HEK293T (cell line): Measurements from ENCODE around the gene RBM15B.

Experiments used
- FOXA1 ChIP-seq: fragments of 450-650 bp; IDR thresholded peaks from 2 replicates; pipeline ENCODE4 v1.6.1; 2016; ENCODE audit warnings: mild to moderate bottlenecking
- NFRKB ChIP-seq: fragments of 450-650 bp; IDR thresholded peaks from 2 replicates; pipeline ENCODE4 v1.6.1; 2016; ENCODE audit warnings: mild to moderate bottlenecking, moderate library complexity
- SP1 ChIP-seq: fragments of 450-650 bp; IDR thresholded peaks from 2 replicates; pipeline ENCODE4 v1.6.1; 2017
- TARDBP ChIP-seq: fragments of 450-650 bp; IDR thresholded peaks from 2 replicates; pipeline ENCODE4 v1.6.1; 2016

GRCh38 chr3:51384055-51384725, 6.9 kb upstream of the RBM15B start:
- no peak for TF ChIP-seq NFRKB
- no peak for TF ChIP-seq SP1
- TF ChIP-seq FOXA1: no peak
- no peak for TF ChIP-seq TARDBP
